ENCODE measurements around the gene SEMA4B.
"Not testable (repeated sequence)": the region's sequence is repeated elsewhere in the genome, so short reads cannot be mapped to it uniquely, and the experiment has no call there.

GRCh38 chr15:90278467-90278866 is 77.3 kb downstream of the SEMA4B start:
- TF ChIP-seq CTCF, POLR2A (IDR thresholded peaks at IDR 0.05): not testable (repeated sequence)

Data from body of pancreas (tissue), 4 donors.